C4-2B (cell line): ENCODE results near the gene WEE1.

ENCODE experiments used
- ZFX ChIP-seq: fragments of 450-650 bp; IDR thresholded peaks from 2 replicates; pipeline ENCODE4 v1.6.1; 2017
- TF ChIP-seq, protein P1 (sequence below): fragments of 450-650 bp; conservative IDR thresholded peaks from 2 replicates; pipeline ENCODE4 v1.5.1; 2017; ENCODE audit warnings: mild to moderate bottlenecking

GRCh38 chr11:9626496-9627394, 53.3 kb downstream of the WEE1 start:
- TF ChIP-seq, protein P1, sequence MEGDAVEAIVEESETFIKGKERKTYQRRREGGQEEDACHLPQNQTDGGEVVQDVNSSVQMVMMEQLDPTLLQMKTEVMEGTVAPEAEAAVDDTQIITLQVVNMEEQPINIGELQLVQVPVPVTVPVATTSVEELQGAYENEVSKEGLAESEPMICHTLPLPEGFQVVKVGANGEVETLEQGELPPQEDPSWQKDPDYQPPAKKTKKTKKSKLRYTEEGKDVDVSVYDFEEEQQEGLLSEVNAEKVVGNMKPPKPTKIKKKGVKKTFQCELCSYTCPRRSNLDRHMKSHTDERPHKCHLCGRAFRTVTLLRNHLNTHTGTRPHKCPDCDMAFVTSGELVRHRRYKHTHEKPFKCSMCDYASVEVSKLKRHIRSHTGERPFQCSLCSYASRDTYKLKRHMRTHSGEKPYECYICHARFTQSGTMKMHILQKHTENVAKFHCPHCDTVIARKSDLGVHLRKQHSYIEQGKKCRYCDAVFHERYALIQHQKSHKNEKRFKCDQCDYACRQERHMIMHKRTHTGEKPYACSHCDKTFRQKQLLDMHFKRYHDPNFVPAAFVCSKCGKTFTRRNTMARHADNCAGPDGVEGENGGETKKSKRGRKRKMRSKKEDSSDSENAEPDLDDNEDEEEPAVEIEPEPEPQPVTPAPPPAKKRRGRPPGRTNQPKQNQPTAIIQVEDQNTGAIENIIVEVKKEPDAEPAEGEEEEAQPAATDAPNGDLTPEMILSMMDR = no peak
- no peak for TF ChIP-seq ZFX
